ENCODE measurements around the gene LIMK1.
"Not testable (repeated sequence)": the region's sequence is repeated elsewhere in the genome, so short reads cannot be mapped to it uniquely, and the experiment has no call there.

The LIMK1 gene

DNA sequence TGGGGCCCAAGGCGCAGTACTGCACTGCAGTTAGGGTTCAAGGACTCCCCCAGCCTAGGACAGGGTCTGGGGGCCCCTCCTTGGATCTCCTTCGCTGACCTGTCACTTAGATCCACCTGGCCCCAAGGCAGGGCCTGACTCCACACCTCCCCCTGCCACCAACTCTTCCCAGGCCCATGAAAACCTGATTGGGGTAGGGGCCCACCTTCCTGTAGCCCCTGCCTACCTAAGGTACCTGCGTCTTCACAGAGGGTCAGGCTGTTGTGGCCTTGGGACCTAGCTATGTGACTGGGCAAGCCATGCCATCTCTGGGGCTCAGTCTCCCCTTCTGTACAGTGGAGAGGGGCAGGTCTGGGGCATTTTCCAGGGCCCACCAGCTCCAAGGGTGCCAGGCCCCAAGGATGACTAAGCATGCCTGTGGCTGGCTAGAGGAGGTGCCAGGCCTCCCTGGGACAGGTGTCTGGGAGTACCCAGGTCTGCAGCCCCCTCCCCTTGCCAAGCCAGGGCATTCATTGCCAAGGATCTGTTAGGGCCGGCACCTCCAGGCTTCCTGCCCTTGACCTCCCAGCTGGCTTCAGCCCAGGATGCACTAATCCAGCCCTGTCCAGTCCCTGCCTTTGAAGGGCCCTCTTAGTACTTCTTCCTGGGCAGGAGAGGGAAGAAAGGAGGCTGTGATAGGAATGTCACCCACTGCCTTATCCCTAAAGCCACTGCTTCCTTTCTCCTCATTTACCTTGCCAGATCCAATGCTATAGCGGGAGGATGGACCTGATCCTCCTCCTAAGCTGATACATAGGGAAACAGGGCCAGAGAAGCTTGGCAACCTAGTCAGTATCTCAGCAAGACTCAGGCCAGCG, 1.3 kb downstream of the LIMK1 start:
- DNase-seq = no peak

DNA sequence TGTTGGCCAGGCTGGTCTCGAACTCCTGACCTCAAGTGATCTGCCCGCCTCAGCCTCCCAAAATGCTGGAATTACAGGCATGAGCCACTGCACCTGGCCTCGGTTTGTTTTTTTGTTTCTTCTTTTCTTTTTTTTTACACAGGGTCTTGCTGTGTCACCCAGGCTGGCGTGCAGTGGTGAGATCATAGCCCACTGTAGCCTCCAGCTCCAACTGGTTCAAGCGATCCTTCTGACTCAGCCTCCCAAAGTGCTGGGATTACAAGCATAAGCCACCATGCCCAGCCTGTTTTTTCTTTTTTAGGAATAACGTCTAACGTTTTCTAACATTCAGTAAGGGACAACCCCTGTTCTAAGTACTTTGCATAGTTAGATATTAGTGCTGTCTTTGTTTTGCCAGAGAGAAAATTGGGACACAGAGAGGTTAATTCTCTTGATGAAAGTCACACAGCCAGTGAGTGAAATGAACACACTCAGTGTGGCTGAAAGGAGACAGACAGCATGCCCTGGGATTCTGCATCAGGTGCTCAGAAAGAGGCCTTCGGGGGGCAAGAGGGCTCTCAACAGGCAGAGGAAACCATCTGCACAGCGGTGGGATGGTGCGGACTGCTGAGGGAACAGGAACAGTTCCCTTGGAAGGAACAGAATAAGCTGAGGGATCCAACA, 4.3 kb downstream of the LIMK1 start:
- DNase-seq = no peak

- DNase-seq = no peak
These were observed 8.8 kb downstream of the LIMK1 start for GRCh38 chr7:74092321-74092963.

- DNase-seq = no peak
These were observed 9.4 kb downstream of the LIMK1 start for GRCh38 chr7:74092964-74093471.

- peak; percentile 20 for DNase-seq
These were observed 10.1 kb downstream of the LIMK1 start for GRCh38 chr7:74093671-74094223.

GRCh38 chr7:74094224-74095101, 10.9 kb downstream of the LIMK1 start:
- peak; percentile 60 for DNase-seq

- no peak for DNase-seq
These were observed 11.5 kb downstream of the LIMK1 start for GRCh38 chr7:74095135-74095534.

- DNase-seq = no peak
These were observed 14.5 kb downstream of the LIMK1 start for GRCh38 chr7:74097937-74098614.

GRCh38 chr7:74099031-74099430, 15.4 kb downstream of the LIMK1 start:
- no peak for DNase-seq

- peak; percentile 65 for DNase-seq
These were observed 17.6 kb downstream of the LIMK1 start for GRCh38 chr7:74101061-74101681.

DNA sequence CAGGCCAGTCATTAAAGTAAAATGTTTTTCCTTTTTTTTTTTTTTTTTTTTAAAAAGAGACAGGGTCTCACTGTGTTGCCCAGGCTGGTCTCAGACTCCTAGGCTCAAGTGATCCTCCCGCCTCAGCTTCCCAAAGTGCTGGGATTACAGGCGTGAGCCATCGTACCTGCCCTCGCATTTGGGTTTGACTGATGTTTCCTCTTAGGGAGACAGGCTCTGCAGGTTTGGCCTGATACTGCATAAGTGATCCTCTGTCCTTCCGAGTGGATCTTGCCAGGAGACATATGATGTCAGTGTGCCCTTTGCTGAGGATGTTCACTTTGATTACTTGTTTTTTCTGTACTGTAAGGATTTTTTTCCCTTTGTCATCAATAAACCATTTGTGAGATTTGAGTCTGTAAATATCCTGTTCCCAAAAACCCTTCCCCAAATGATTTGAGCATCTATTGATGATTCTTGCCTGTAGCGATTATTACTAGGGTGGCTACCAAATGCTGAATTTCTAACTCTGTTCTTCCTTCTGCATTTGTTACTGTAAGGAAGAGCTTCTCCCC, 19.7 kb downstream of the LIMK1 start:
- DNase-seq = no peak

GRCh38 chr7:74104702-74105101, 21.1 kb downstream of the LIMK1 start:
- DNase-seq = peak; percentile 87

GRCh38 chr7:74105992-74106391, 22.4 kb downstream of the LIMK1 start:
- DNase-seq = no peak

- no peak for DNase-seq
These were observed 23.2 kb downstream of the LIMK1 start for GRCh38 chr7:74106846-74107245.

DNA sequence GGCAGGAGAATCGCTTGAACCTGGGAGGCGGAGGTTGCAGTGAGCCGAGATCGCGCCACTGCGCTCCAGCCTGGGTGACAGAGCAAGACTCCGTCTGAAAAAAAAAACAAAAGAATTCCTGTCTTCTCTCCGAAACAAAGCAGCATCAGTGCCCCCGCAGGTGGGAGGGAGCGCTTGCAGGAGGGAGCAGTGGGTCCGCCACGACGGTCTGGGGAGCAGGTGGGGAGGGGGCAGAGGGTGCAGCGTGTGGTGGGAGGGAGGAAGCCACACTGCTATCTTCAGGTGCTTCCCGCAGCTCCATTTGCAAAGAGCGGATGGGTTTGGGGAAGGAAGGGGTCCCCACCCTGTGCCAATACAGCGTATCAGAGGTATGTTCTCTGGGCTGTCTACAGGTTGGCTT, 31.7 kb downstream of the LIMK1 start:
- DNase-seq = no peak

DNA sequence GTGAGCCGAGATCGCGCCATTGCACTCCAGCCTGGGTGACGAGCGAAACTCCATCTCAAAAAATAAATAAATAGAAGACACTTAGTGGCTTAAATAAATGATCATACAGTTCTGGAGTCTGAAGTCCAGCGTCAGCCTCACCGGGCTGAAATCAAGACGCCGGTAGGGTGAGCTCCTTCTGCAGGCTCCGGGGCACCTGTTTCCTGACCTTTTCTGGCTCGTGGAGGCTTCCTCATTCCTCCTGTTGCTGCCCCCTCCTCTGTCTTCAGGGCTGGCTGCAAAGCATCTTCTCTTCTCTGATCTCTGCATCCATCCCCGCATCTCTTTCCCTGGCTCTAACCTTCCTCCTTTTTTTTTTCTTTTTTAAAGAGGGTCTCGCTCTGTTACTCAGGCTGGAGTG, 32.8 kb downstream of the LIMK1 start:
- DNase-seq = no peak

GRCh38 chr7:74119831-74120230, 36.2 kb downstream of the LIMK1 start:
- no peak for DNase-seq

DNA sequence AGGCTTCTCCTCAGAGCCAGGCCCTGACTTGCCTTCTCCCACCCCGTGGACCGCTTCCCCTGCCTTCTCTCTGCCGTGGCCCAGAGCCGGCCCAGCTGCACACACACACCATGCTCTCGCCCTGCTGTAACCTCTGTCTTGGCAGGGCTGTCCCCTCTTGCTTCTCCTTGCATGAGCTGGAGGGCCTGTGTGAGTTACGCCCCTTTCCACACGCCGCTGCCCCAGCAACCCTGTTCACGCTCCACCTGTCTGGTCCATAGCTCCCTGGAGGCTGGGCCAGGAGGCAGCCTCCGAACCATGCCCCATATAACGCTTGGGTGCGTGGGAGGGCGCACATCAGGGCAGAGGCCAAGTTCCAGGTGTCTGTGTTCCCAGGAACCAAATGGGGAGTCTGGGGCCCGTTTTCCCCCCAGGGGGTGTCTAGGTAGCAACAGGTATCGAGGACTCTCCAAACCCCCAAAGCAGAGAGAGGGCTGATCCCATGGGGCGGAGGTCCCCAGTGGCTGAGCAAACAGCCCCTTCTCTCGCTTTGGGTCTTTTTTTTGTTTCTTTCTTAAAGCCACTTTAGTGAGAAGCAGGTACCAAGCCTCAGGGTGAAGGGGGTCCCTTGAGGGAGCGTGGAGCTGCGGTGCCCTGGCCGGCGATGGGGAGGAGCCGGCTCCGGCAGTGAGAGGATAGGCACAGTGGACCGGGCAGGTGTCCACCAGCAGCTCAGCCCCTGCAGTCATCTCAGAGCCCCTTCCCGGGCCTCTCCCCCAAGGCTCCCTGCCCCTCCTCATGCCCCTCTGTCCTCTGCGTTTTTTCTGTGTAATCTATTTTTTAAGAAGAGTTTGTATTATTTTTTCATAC, 38.0 kb downstream of the LIMK1 start:
- DNase-seq = no peak

DNA sequence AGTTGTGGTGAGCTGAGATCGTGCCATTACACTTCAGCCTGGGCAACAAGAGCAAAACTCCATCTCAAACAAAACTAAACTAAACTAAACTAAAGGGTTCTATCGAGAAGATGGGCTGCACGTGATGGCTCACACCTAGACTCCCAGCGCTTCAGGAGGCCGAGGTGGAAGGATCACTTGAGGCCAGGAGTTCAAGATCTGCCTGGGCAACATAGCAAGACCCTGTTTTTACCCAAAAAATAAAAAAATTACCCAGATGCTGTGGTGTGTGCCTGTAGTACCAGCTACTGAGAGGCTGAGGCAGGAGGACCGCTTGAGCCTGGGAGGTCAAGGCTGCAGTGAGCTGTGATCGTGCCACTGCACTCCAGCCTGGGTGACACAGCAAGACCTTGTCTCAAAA, 40.3 kb downstream of the LIMK1 start:
- DNase-seq = not testable (repeated sequence)

Data from DMS79 treated with DMSO at 0.1 percent for 48 hours (cell line).